Testis (tissue), 3 donors: ENCODE results near the gene IGSF21. TPM values are rescaled to one million over a fixed set of nuclear protein-coding genes. Genes with fewer than 3 reads are reported as not detected.
"Not testable (repeated sequence)": the region's sequence is repeated elsewhere in the genome, so short reads cannot be mapped to it uniquely, and the experiment has no call there.

Source experiments
- DNase-seq: peaks from one replicate; pipeline ENCODE4 v3.0.0-alpha.2; 2019
- H3K27ac ChIP-seq, 2 donors: fragments of 200-600 bp; sonication (generic); one replicate each; pipeline ENCODE4 v1.5.1; 2019
- H3K27me3 ChIP-seq: fragments of 200-600 bp; sonication (generic); one replicate; pipeline ENCODE4 v1.5.1; 2019
- H3K36me3 ChIP-seq: fragments of 200-600 bp; sonication (generic); one replicate; pipeline ENCODE4 v1.5.1; 2017; ENCODE audit warnings: low read depth; ENCODE audit errors: missing control alignments
- H3K4me1 ChIP-seq: fragments of 200-600 bp; sonication (generic); one replicate; pipeline ENCODE4 v1.5.1; 2019
- H3K4me3 ChIP-seq, 2 donors: fragments of 200-600 bp; sonication (generic); one replicate each; pipeline ENCODE4 v1.5.1; 2017 to 2019
- H3K9me3 ChIP-seq: fragments of 200-600 bp; sonication (generic); one replicate; pipeline ENCODE4 v1.5.1; 2017
- CTCF ChIP-seq, 3 experiments: fragments of 450-650 bp in 2 of 3; fragments of 200-600 bp in 1 of 3; sonication (generic) in 1 of 3; IDR thresholded peaks; one replicate each; pipeline ENCODE4 v1.5.1; 2016 to 2019; ENCODE audit warnings: antibody characterized with exemption in 3 of 3, mild to moderate bottlenecking in 2 of 3, moderate library complexity in 1 of 3
- POLR2A ChIP-seq: fragments of 450-650 bp; IDR thresholded peaks from one replicate; pipeline ENCODE4 v1.6.1; 2017; ENCODE audit warnings: antibody characterized with exemption, mild to moderate bottlenecking, moderate library complexity
- WGBS, 2 donors: methylation state at CpG; one replicate each; pipeline ENCODE4 v1.1.5; 2018; 5-methylcytosine and 5-hydroxymethylcytosine counted together
- intact Hi-C: fragments of 100-400 bp; cut with DNase I; formaldehyde crosslinking; loops from one replicate; pipeline ENCODE4 v1.15.1; 2023; ENCODE audit warnings: low total_unique reads
- polyA plus RNA-seq: library from polyadenylated mRNA; stranded (reverse); fragments of 350-450 nt; fragmentation: Illumina TruSeq; extraction: RNeasy Lipid Tissue Mini Kit (QIAGEN cat#74804); gene quantifications from one replicate; pipeline ENCODE4 v1.2.3, GENCODE V29; 2014; ENCODE audit warnings: low read depth, low replicate concordance; ENCODE audit not compliant: insufficient read depth
- total RNA-seq, 2 donors: library from RNA; depleted of rRNA; stranded (reverse); fragments of >200 nt; gene quantifications; one replicate each; pipeline ENCODE4 v1.2.3, GENCODE V29; 2016

IGSF21 gene
- total and polyA plus RNA-seq, 3 donors from 2014 or later = 1.7 to 4.2 (median 2.9) TPM

- H3K4me3 ChIP-seq = no peak overlapping the region
- WGBS, 2 donors = 70 to 71% methylated on average over 13 of the region's 13 CpGs
- no peak for DNase-seq
These were observed 306.1 kb downstream of the IGSF21 start for GRCh38 chr1:18413541-18414305.

GRCh38 chr1:18414321-18414720 lies 306.7 kb downstream of the IGSF21 start:
- no peaks in the 10 kb centered on the region for H3K9me3 ChIP-seq
- DNase-seq = no peak
- 81 to 85% methylated on average over 5 of the region's 5 CpGs for WGBS, 2 donors
- H3K27ac ChIP-seq = no peak overlapping the region
- no peaks in the 10 kb centered on the region for H3K36me3 ChIP-seq
- no peaks in the 10 kb centered on the region for H3K27me3 ChIP-seq
- no peaks in the 10 kb centered on the region for H3K4me1 ChIP-seq
- no peak overlapping the region for H3K4me3 ChIP-seq
- intact Hi-C loops = no loop called here
- TF ChIP-seq CTCF (IDR thresholded peaks at IDR 0.05) (no peak), POLR2A (no peak)

More at GRCh38 chr1:18413541-18414305, 306.1 kb downstream of the IGSF21 start:
- TF ChIP-seq POLR2A = no peak
- H3K4me1 ChIP-seq = no peaks in the 10 kb centered on the region
- no peak overlapping the region for H3K27ac ChIP-seq
- no peaks in the 10 kb centered on the region for H3K27me3 ChIP-seq
- intact Hi-C loops = no loop called here
- no peaks in the 10 kb centered on the region for H3K36me3 ChIP-seq
- no peaks in the 10 kb centered on the region for H3K9me3 ChIP-seq

- WGBS, 2 donors = 91 to 100% methylated on average over 2 of the region's 2 CpGs
- intact Hi-C loops = no loop called here
- no peak for TF ChIP-seq CTCF (IDR thresholded peaks at IDR 0.05)
- TF ChIP-seq POLR2A = no peak
- Histone ChIP-seq H3K9me3 (no peaks in the 10 kb centered on the region), H3K4me1 (no peaks in the 10 kb centered on the region), H3K36me3 (no peaks in the 10 kb centered on the region), H3K27ac (no peak overlapping the region), H3K4me3 (no peak overlapping the region), H3K27me3 (no peaks in the 10 kb centered on the region)
- DNase-seq = no peak
These were observed 307.4 kb downstream of the IGSF21 start for GRCh38 chr1:18414872-18415447.

GRCh38 chr1:18415448-18416027 lies 307.9 kb downstream of the IGSF21 start:
- 82 to 88% methylated on average over 2 of the region's 2 CpGs for WGBS, 2 donors
- TF ChIP-seq POLR2A (no peak), CTCF (IDR thresholded peaks at IDR 0.05) (no peak)
- H3K36me3 ChIP-seq = no peaks in the 10 kb centered on the region
- H3K4me1 ChIP-seq = no peaks in the 10 kb centered on the region
- DNase-seq = no peak
- no peaks in the 10 kb centered on the region for H3K9me3 ChIP-seq
- H3K4me3 ChIP-seq = no peak overlapping the region
- intact Hi-C loops = no loop called here
- H3K27ac ChIP-seq = no peak overlapping the region
- H3K27me3 ChIP-seq = no peaks in the 10 kb centered on the region

GRCh38 chr1:18416126-18416525 lies 308.5 kb downstream of the IGSF21 start:
- H3K27ac ChIP-seq, H3K36me3 ChIP-seq, H3K4me1 ChIP-seq, H3K4me3 ChIP-seq, H3K27me3 ChIP-seq, H3K9me3 ChIP-seq, DNase-seq, intact Hi-C loops: not testable (repeated sequence)
- WGBS, 2 donors = 90% methylated on average over 5 of the region's 5 CpGs
